ENCODE measurements around the gene ARHGAP24. TPM values are rescaled to one million over a fixed set of nuclear protein-coding genes. Genes with fewer than 3 reads are reported as not detected.

ARHGAP24 gene
- total RNA-seq, 1 experiment from 2014 or later: 17.4 TPM

DNA sequence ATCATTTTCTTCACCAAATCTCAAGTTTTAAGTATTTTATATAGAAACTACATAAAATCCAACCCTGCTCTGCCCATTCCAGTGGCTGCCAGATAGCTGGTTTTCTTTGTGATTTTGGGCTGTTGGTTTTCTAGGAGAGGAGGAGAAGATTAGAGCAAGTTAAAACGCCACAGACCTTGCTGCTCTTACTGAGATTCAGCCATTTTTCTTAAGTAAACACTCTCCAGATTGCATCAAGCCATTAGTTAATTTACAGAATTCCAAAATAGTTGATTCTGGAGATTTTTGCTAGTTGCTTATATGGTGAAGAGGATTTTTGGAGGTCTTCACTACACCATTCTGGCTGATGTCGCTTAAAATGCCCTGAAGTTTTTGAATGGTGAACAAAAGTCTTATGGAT, 518.7 kb downstream of the ARHGAP24 start:
- Histone ChIP-seq H3K27me3 (ENCODE audit: control insufficient read depth, insufficient read depth, low read length) (no peaks in the 10 kb centered on the region), H3K4me1 (ENCODE audit: control insufficient read depth, insufficient read depth, low read length) (no peaks in the 10 kb centered on the region), H3K4me3 (ENCODE audit: low read depth in 2 of 2, low read length in 2 of 2) (no peak overlapping the region), H3K36me3 (ENCODE audit: control insufficient read depth, insufficient read depth, low read length) (no peaks in the 10 kb centered on the region), H3K9me3 (ENCODE audit: control insufficient read depth, insufficient read depth, low read depth, low read length) (no peaks in the 10 kb centered on the region), H3K27ac (ENCODE audit: low read length) (no peak overlapping the region)
- ATAC-seq (no peak), DNase-seq (ENCODE audit: low read depth, low spot score) (no peak)
- ChIA-PET CTCF (interaction anchor here (0.7 kb wide), 1 partner anchor 306 kb away, joined by 3 read pairs; no protein-coding TSS in a partner anchor), POLR2A (no interaction called here)
- in situ Hi-C loops (cut with HindIII; ENCODE audit: low pct_unique_long_range_greater_than_20kb, low sequenced_read_pairs) (no loop called here), intact Hi-C loops (cut with micrococcal nuclease; ENCODE audit: unreplicated experiment) (no loop called here)
- BruUV-seq (replicated peaks): no TSS peak
- TF ChIP-seq SIN3A (IDR thresholded peaks at IDR 0.05; ENCODE audit: borderline replicate concordance, insufficient read depth, low read depth, low read length) (no peak), CTCF (IDR thresholded peaks at IDR 0.05) (no peak), REST (IDR thresholded peaks at IDR 0.05; ENCODE audit: insufficient read depth in 1 of 2, low read depth in 2 of 2, low read length in 1 of 2) (no peak), TCF7L2 (IDR thresholded peaks at IDR 0.05; ENCODE audit: low read depth, low read length) (no peak), POLR2AphosphoS5 (IDR thresholded peaks at IDR 0.05; ENCODE audit: low read depth, low read length) (no peak)

GRCh38 chr4:85994576-85994975, 519.6 kb downstream of the ARHGAP24 start:
- H3K4me1 ChIP-seq (ENCODE audit: control insufficient read depth, insufficient read depth, low read length): no peaks in the 10 kb centered on the region
- H3K27ac ChIP-seq (ENCODE audit: low read length): no peak overlapping the region
- no peak for TF ChIP-seq TCF7L2 (IDR thresholded peaks at IDR 0.05; ENCODE audit: low read depth, low read length)
- TF ChIP-seq SIN3A (IDR thresholded peaks at IDR 0.05; ENCODE audit: borderline replicate concordance, insufficient read depth, low read depth, low read length): no peak
- no peak for TF ChIP-seq REST (IDR thresholded peaks at IDR 0.05; ENCODE audit: insufficient read depth in 1 of 2, low read depth in 2 of 2, low read length in 1 of 2)
- TF ChIP-seq CTCF (IDR thresholded peaks at IDR 0.05): no peak
- TF ChIP-seq POLR2AphosphoS5 (IDR thresholded peaks at IDR 0.05; ENCODE audit: low read depth, low read length): no peak
- CTCF ChIA-PET: no interaction called here
- no peaks in the 10 kb centered on the region for H3K27me3 ChIP-seq (ENCODE audit: control insufficient read depth, insufficient read depth, low read length)
- no peaks in the 10 kb centered on the region for H3K9me3 ChIP-seq (ENCODE audit: control insufficient read depth, insufficient read depth, low read depth, low read length)
- intact Hi-C loops (cut with micrococcal nuclease; ENCODE audit: unreplicated experiment): no loop called here
- BruUV-seq (replicated peaks): no TSS peak
- in situ Hi-C loops (cut with HindIII; ENCODE audit: low pct_unique_long_range_greater_than_20kb, low sequenced_read_pairs): no loop called here
- H3K4me3 ChIP-seq (ENCODE audit: low read depth in 2 of 2, low read length in 2 of 2): no peak overlapping the region
- DNase-seq (ENCODE audit: low read depth, low spot score) (no peak), ATAC-seq (no peak)
- POLR2A ChIA-PET: no interaction called here
- no peaks in the 10 kb centered on the region for H3K36me3 ChIP-seq (ENCODE audit: control insufficient read depth, insufficient read depth, low read length)
